SK-N-MC (cell line): ENCODE measurements around the gene PARD3.

Experiments
- FOXP2 ChIP-seq: optimal IDR thresholded peaks from 2 replicates; pipeline ENCODE3; 2011; ENCODE audit warnings: mild to moderate bottlenecking, moderate library complexity; ENCODE audit not compliant: insufficient read depth; ENCODE audit errors: extremely low read length, control extremely low read depth
- POLR2AphosphoS5 ChIP-seq: IDR thresholded peaks from 2 replicates; pipeline ENCODE4 v1.6.1; 2012; ENCODE audit warnings: mild to moderate bottlenecking, low read depth, low read length, borderline replicate concordance

DNA sequence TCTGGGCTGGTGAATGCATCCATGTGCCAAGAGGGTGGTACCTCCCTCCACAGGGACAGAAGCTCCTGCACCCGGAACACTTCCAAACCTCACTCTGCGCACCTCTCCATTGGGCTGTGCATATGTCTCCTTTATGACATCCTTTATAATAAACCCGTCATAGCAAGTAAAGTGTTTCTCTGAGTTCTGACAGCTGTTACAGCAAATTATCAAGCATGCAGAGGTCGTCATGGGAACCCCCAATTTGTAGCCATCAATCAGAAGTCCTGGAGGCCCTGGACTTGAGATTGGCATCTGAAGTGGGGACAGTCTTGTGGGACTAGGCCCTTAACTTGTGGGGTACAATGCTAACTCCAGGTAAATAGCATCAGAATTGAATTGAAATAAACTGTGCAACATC lies 29.4 kb upstream of the PARD3 start:
- TF ChIP-seq POLR2AphosphoS5 (no peak), FOXP2 (no peak)
